H1 (cell line): ENCODE data around the gene ZNF560. TPM values are rescaled to one million over a fixed set of nuclear protein-coding genes. Genes with fewer than 3 reads are reported as not detected.

ENCODE experiments used
- CTCF ChIA-PET: fragments of 300-600 bp; sonication (Branson Sonifier 250); formaldehyde crosslinking; loops from one replicate; lab custom pipeline; 2021; ENCODE audit not compliant: partially characterized antibody; lab: Charles Lee
- POLR2A ChIA-PET: fragments of 300-600 bp; sonication (Branson Sonifier 250); formaldehyde crosslinking; loops from one replicate; lab custom pipeline; 2021; ENCODE audit warnings: inconsistent platforms; ENCODE audit not compliant: partially characterized antibody; lab: Charles Lee
- DNase-seq, 2 experiments: peaks; one replicate each; pipeline versions ENCODE4 v3.0.0 to v3.0.0-alpha.2; 2010 to 2022; ENCODE audit warnings: low spot score in 2 of 2, low read depth in 1 of 2, mixed read lengths in 1 of 2
- FAIRE-seq: peaks from 2 replicates; lab custom pipeline; 2011; peaks lifted over from hg19 to GRCh38; lab: Jason Lieb, UNC
- H2AFZ ChIP-seq: 2 replicates; pipeline ENCODE4 v1.8.1; 2012; ENCODE audit warnings: low read length, inconsistent platforms
- H2AK5ac ChIP-seq: 2 replicates; pipeline ENCODE4 v1.6.1; 2013; ENCODE audit warnings: low read depth, low read length
- H2BK120ac ChIP-seq: replicated peaks from 2 replicates; pipeline ENCODE3; 2013; ENCODE audit warnings: low read depth, low read length, inconsistent platforms
- H2BK12ac ChIP-seq: 2 replicates; pipeline ENCODE4 v1.6.1; 2013; ENCODE audit warnings: low read depth, low read length
- H2BK15ac ChIP-seq: 2 replicates; pipeline ENCODE4 v1.6.1; 2013; ENCODE audit warnings: low read length
- H2BK20ac ChIP-seq: 2 replicates; pipeline ENCODE4 v1.6.1; 2013; ENCODE audit warnings: low read length
- H2BK5ac ChIP-seq: 2 replicates; pipeline ENCODE4 v1.6.1; 2013; ENCODE audit warnings: low read depth, low read length
- H3K14ac ChIP-seq: 2 replicates; pipeline ENCODE4 v1.6.1; 2013; ENCODE audit warnings: inconsistent platforms; ENCODE audit not compliant: insufficient read length
- H3K18ac ChIP-seq: 2 replicates; pipeline ENCODE4 v1.6.1; 2013; ENCODE audit warnings: low read length; ENCODE audit errors: extremely low read depth
- H3K23ac ChIP-seq: 2 replicates; pipeline ENCODE4 v1.6.1; 2013; ENCODE audit warnings: inconsistent platforms; ENCODE audit not compliant: insufficient read length
- H3K23me2 ChIP-seq: 2 replicates; pipeline ENCODE4 v1.6.1; 2013; ENCODE audit warnings: low read depth, low read length
- H3K27ac ChIP-seq: 2 replicates; pipeline ENCODE4 v1.6.1; 2011; ENCODE audit warnings: low read depth, low read length, inconsistent platforms
- H3K27me3 ChIP-seq, 4 experiments: replicated peaks in 1 of 4; 1 replicate in 1 of 4; 2 replicates in 3 of 4; pipeline versions ENCODE4 v1.6.1 to v1.8.1; 2011 to 2013; ENCODE audit warnings: low read length in 3 of 4, mild to moderate bottlenecking in 3 of 4, inconsistent platforms in 2 of 4, mixed read lengths in 2 of 4, moderate library complexity in 1 of 4; ENCODE audit not compliant: control insufficient read depth in 3 of 4, insufficient read depth in 3 of 4; ENCODE audit errors: extremely low read depth in 1 of 4
- H3K36me3 ChIP-seq, 4 experiments: 2 replicates each; pipeline versions ENCODE4 v1.6.1 to v1.8.1; 2011 to 2013; ENCODE audit warnings: mild to moderate bottlenecking in 4 of 4, low read length in 3 of 4, moderate library complexity in 2 of 4, control low read depth in 1 of 4, inconsistent platforms in 1 of 4; ENCODE audit not compliant: insufficient read depth in 4 of 4, control insufficient read depth in 2 of 4
- H3K4ac ChIP-seq: replicated peaks from 2 replicates; pipeline ENCODE3; 2013; ENCODE audit warnings: low read length, low read depth, mixed read lengths, inconsistent platforms; ENCODE audit not compliant: insufficient read length
- H3K4me1 ChIP-seq, 4 experiments: replicated peaks in 1 of 4; 1 replicate in 1 of 4; 2 replicates in 3 of 4; pipeline versions ENCODE4 v1.6.1 to v1.8.1; 2011 to 2013; ENCODE audit warnings: low read length in 3 of 4, inconsistent platforms in 2 of 4, mixed read lengths in 1 of 4; ENCODE audit not compliant: insufficient read depth in 4 of 4, control insufficient read depth in 3 of 4
- H3K4me2 ChIP-seq, 2 experiments: 2 replicates each; pipeline versions ENCODE4 v1.6.1 to v1.8.1; 2011 to 2013; ENCODE audit warnings: low read depth in 2 of 2, low read length in 2 of 2, control low read depth in 1 of 2, inconsistent platforms in 1 of 2, mild to moderate bottlenecking in 1 of 2; ENCODE audit not compliant: insufficient read depth in 1 of 2
- H3K4me3 ChIP-seq, 4 experiments: fragments of 200-600, 300-600 bp in 1 of 4; sonication (generic), shearing (Covaris generic), sonication (Bioruptor Twin) in 1 of 4; 2 replicates each; pipeline versions ENCODE4 v1.5.1 to v1.8.1; 2011 to 2016; ENCODE audit warnings: low read length in 4 of 4, low read depth in 3 of 4, control low read depth in 2 of 4, inconsistent platforms in 2 of 4, mild to moderate bottlenecking in 2 of 4, mixed read lengths in 1 of 4, moderate library complexity in 1 of 4; ENCODE audit not compliant: insufficient read depth in 2 of 4; ENCODE audit errors: extremely low read depth in 1 of 4
- H3K56ac ChIP-seq: replicated peaks from 2 replicates; pipeline ENCODE3; 2013; ENCODE audit warnings: low read depth, mild to moderate bottlenecking, mixed read lengths, low read length, inconsistent platforms; ENCODE audit not compliant: insufficient read length
- H3K79me1 ChIP-seq: 2 replicates; pipeline ENCODE4 v1.6.1; 2013; ENCODE audit warnings: low read depth, low read length, control low read depth
- H3K79me2 ChIP-seq, 2 experiments: 2 replicates each; pipeline versions ENCODE4 v1.6.1 to v1.8.1; 2012 to 2013; ENCODE audit warnings: low read length in 2 of 2, mild to moderate bottlenecking in 2 of 2, inconsistent platforms in 1 of 2; ENCODE audit not compliant: insufficient read depth in 2 of 2, control insufficient read depth in 1 of 2
- H3K9ac ChIP-seq, 4 experiments: replicated peaks in 1 of 4; 1 replicate in 1 of 4; 2 replicates in 3 of 4; pipeline versions ENCODE4 v1.6.1 to v1.8.1; 2011 to 2013; ENCODE audit warnings: low read depth in 3 of 4, low read length in 3 of 4, control low read depth in 2 of 4, mild to moderate bottlenecking in 2 of 4, moderate library complexity in 2 of 4, inconsistent platforms in 1 of 4; ENCODE audit errors: extremely low read depth in 1 of 4
- H3K9me3 ChIP-seq, 2 experiments: 2 replicates each; pipeline versions ENCODE4 v1.6.1 to v1.8.1; 2012 to 2013; ENCODE audit warnings: mild to moderate bottlenecking in 2 of 2, moderate library complexity in 2 of 2, control low read depth in 1 of 2, inconsistent platforms in 1 of 2, low read depth in 1 of 2, low read length in 1 of 2, mixed read lengths in 1 of 2; ENCODE audit not compliant: insufficient read depth in 2 of 2
- H4K20me1 ChIP-seq, 2 experiments: replicated peaks in 1 of 2; 2 replicates each; pipeline versions ENCODE3 to v1.8.1; 2011 to 2013; ENCODE audit warnings: inconsistent platforms in 2 of 2, low read length in 2 of 2, mild to moderate bottlenecking in 1 of 2; ENCODE audit not compliant: insufficient read depth in 2 of 2, control insufficient read depth in 1 of 2
- H4K5ac ChIP-seq: 2 replicates; pipeline ENCODE4 v1.6.1; 2013; ENCODE audit warnings: low read length, low read depth, mixed read lengths, inconsistent platforms; ENCODE audit not compliant: insufficient read length
- H4K8ac ChIP-seq: 2 replicates; pipeline ENCODE4 v1.8.0; 2013; ENCODE audit warnings: mild to moderate bottlenecking, moderate library complexity, low read length, inconsistent platforms; ENCODE audit not compliant: insufficient read depth; ENCODE audit errors: extremely low read depth
- H4K91ac ChIP-seq: replicated peaks from 2 replicates; pipeline ENCODE3; 2013; ENCODE audit warnings: low read length, mixed read lengths, inconsistent platforms; ENCODE audit not compliant: insufficient read length
- CBX8 ChIP-seq: fragments of 300-800, 300-1000 bp; sonication (generic); IDR thresholded peaks from 2 replicates; pipeline ENCODE4 v1.7.1; 2016; ENCODE audit warnings: low read depth, low read length, borderline replicate concordance
- GTF2F1 ChIP-seq: IDR thresholded peaks from 2 replicates; pipeline ENCODE4 v1.6.1; 2012; ENCODE audit warnings: low read depth, low read length, improper control_type of control experiment, borderline replicate concordance
- HDAC2 ChIP-seq, 2 experiments: fragments of 300-600 bp in 1 of 2; sonication (generic) in 1 of 2; IDR thresholded peaks; 2 replicates each; pipeline ENCODE4 v1.6.1; 2011 to 2012; ENCODE audit warnings: low read depth in 2 of 2, low read length in 2 of 2, mild to moderate bottlenecking in 2 of 2, moderate library complexity in 2 of 2, borderline replicate concordance in 1 of 2, inconsistent platforms in 1 of 2
- JUN ChIP-seq: IDR thresholded peaks from 2 replicates; pipeline ENCODE4 v1.6.1; 2011; ENCODE audit warnings: low read depth, mild to moderate bottlenecking, improper control_type of control experiment, low read length
- JUND ChIP-seq: IDR thresholded peaks from 2 replicates; pipeline ENCODE4 v1.6.1; 2011; ENCODE audit warnings: mild to moderate bottlenecking, improper control_type of control experiment, low read length
- MAFK ChIP-seq: IDR thresholded peaks from 2 replicates; pipeline ENCODE4 v1.6.1; 2012; ENCODE audit warnings: low read depth, mild to moderate bottlenecking, improper control_type of control experiment, low read length
- POU5F1 ChIP-seq: IDR thresholded peaks from 2 replicates; pipeline ENCODE4 v1.6.1; 2011; ENCODE audit warnings: low read depth, mild to moderate bottlenecking, low read length, moderate library complexity
- RAD21 ChIP-seq, 2 experiments: IDR thresholded peaks in 1 of 2; conservative IDR thresholded peaks in 1 of 2; 2 replicates each; pipeline ENCODE4 v1.6.1; 2011; ENCODE audit warnings: low read depth in 2 of 2, low read length in 2 of 2, improper control_type of control experiment in 1 of 2, inconsistent platforms in 1 of 2, mild to moderate bottlenecking in 1 of 2, moderate library complexity in 1 of 2
- RBBP5 ChIP-seq: IDR thresholded peaks from 2 replicates; pipeline ENCODE4 v1.7.1; 2012; ENCODE audit warnings: low read depth, mild to moderate bottlenecking, inconsistent platforms, low read length, moderate library complexity, borderline replicate concordance
- SIN3A ChIP-seq, 2 experiments: IDR thresholded peaks in 1 of 2; conservative IDR thresholded peaks in 1 of 2; 2 replicates each; pipeline ENCODE4 v1.6.1; 2011 to 2012; ENCODE audit warnings: low read length in 2 of 2, improper control_type of control experiment in 1 of 2, low read depth in 1 of 2, mild to moderate bottlenecking in 1 of 2
- SP2 ChIP-seq: IDR thresholded peaks from 2 replicates; pipeline ENCODE4 v1.6.1; 2012; ENCODE audit warnings: mild to moderate bottlenecking, low read length, inconsistent platforms
- SUZ12 ChIP-seq: fragments of 200-600 bp; sonication (generic); IDR thresholded peaks from 2 replicates; pipeline ENCODE4 v1.6.1; 2012; ENCODE audit warnings: mild to moderate bottlenecking, inconsistent platforms, low read length, moderate library complexity, mixed read lengths
- WGBS, 2 experiments: shearing (Covaris generic) in 1 of 2; methylation state at CpG; one replicate each; pipeline versions ENCODE4 v1.1.6 to v1.1.7; 2013 to 2015; ENCODE audit warnings: low lambda C conversion rate in 2 of 2, mixed read lengths in 2 of 2, inconsistent platforms in 1 of 2, low coverage in 1 of 2, missing lambda C conversion rate in 1 of 2; ENCODE audit not compliant: insufficient replicate concordance in 2 of 2, insufficient coverage in 1 of 2, insufficient read length in 1 of 2; ENCODE audit errors: extremely low coverage in 1 of 2, missing lambda C conversion rate in 1 of 2; 5-methylcytosine and 5-hydroxymethylcytosine counted together
- polyA plus RNA-seq, 7 experiments: library from polyadenylated mRNA; depleted of rRNA in 3 of 7; stranded (reverse) in 5 of 7; unstranded in 2 of 7; fragments of >200 nt in 5 of 7; fragments of 200-250 nt in 2 of 7; gene quantifications; 1 replicate in 5 of 7; 2 replicates in 1 of 7; 4 replicates in 1 of 7; pipeline versions ENCODE4 v1.2.1 to v1.2.3, GENCODE V29; 2011 to 2013; ENCODE audit warnings: missing spikeins in 2 of 7, mixed read lengths in 2 of 7
- total RNA-seq: library from RNA; stranded (reverse); fragmentation: NEBNext Ultra II Directional; extraction: Animal tissue kit (Norgen Biotek cat#: 25700); gene quantifications from 2 replicates; pipeline ENCODE4 v1.2.1, GENCODE V29; 2021

Gene ZNF560
- total and polyA plus RNA-seq, 2 of the 8 experiments (the other 6 are each of a cell fraction or from before 2014, with no cell fraction given): 0.02 TPM; not detected in 1

GRCh38 chr19:9430444-9430843 lies 68.0 kb downstream of the ZNF560 start:
- 92% methylated on average over 1 of the region's 1 CpG; no CpG with 5 or more reads in 1 of the 2 experiments for WGBS, 2 experiments
- no peak for FAIRE-seq
- TF ChIP-seq SUZ12: no peak
- TF ChIP-seq MAFK: no peak
- no peak for TF ChIP-seq HDAC2 (IDR thresholded peaks at IDR 0.05; ENCODE audit: borderline replicate concordance in 1 of 2, low read depth in 2 of 2, low read length in 2 of 2)
- no peak for TF ChIP-seq SP2
- no peak for TF ChIP-seq JUN
- TF ChIP-seq GTF2F1: no peak
- TF ChIP-seq JUND: no peak
- TF ChIP-seq RAD21 (IDR thresholded peaks at IDR 0.05 in 1 of 2, conservative IDR thresholded peaks at IDR 0.05 in 1 of 2; ENCODE audit: low read depth in 2 of 2, low read length in 2 of 2): no peak
- TF ChIP-seq CBX8: no peak
- TF ChIP-seq SIN3A (conservative IDR thresholded peaks at IDR 0.05 in 1 of 2, IDR thresholded peaks at IDR 0.05 in 1 of 2; ENCODE audit: low read depth in 1 of 2, low read length in 2 of 2): no peak
- TF ChIP-seq RBBP5: no peak
- TF ChIP-seq POU5F1: no peak

More at GRCh38 chr19:9430444-9430843, 68.0 kb downstream of the ZNF560 start:
- DNase-seq: no peak
- Histone ChIP-seq H3K27me3 (no peaks in the 10 kb centered on the region), H3K23ac (no peak overlapping the region), H3K9me3 (no peaks in the 10 kb centered on the region), H2AK5ac (no peak overlapping the region), H4K91ac (no peak overlapping the region), H3K4me2 (no peak overlapping the region), H3K27ac (no peak overlapping the region), H2BK120ac (no peak overlapping the region), H3K36me3 (peaks cover 0 to 2% (median 0%) of the 10 kb centered on the region in 4 experiments; a peak in 1 of 8 replicates), H2BK5ac (no peak overlapping the region), H3K56ac (no peak overlapping the region), H3K18ac (no peak overlapping the region), H3K79me1 (peaks cover 3% of the 10 kb centered on the region), H3K9ac (no peak overlapping the region), H3K23me2 (peaks cover 4% of the 10 kb centered on the region; the same call in 1 of the 2 replicates), H2BK12ac (no peak overlapping the region), H3K4me1 (no peaks in the 10 kb centered on the region; a peak in 1 of 7 replicates), H4K20me1 (peaks cover 0 to 5% of the 10 kb centered on the region in 2 experiments), H3K4ac (no peak overlapping the region), H2BK20ac (no peak overlapping the region), H4K5ac (no peak overlapping the region), H2BK15ac (no peak overlapping the region), H3K4me3 (no peak overlapping the region), H2AFZ (no peak overlapping the region), H3K14ac (no peak overlapping the region), H4K8ac (no peak overlapping the region), H3K79me2 (peaks cover 0 to 12% of the 10 kb centered on the region in 2 experiments; a peak in 3 of 4 replicates)
- ChIA-PET POLR2A (interaction anchor here (1.9 kb wide), 1 partner anchor 223 kb away, joined by 6 read pairs; no protein-coding TSS in a partner anchor), CTCF (interaction anchor here (1.3 to 2.4 kb wide), 3 partner anchors 119 to 225 kb away, joined by 3 to 11 read pairs (median 3); no protein-coding TSS in a partner anchor)
